ENCODE data around the gene CACNA1C. TPM values are rescaled to one million over a fixed set of nuclear protein-coding genes. Genes with fewer than 3 reads are reported as not detected.

CACNA1C gene
- total and polyA plus RNA-seq, 2 donors (not counting 1 experiment from before 2014, with no cell fraction given) = 7.6 to 11.4 TPM

- Histone ChIP-seq H2AFZ (ENCODE audit: low read length) (no peak overlapping the region), H3K27ac (ENCODE audit: insufficient read depth, low read length) (no peak overlapping the region), H3K4me2 (ENCODE audit: extremely low read depth, insufficient read depth, low read length) (no peak overlapping the region), H3K4me3 (replicated peaks in 1 of 4; ENCODE audit: control extremely low read depth in 1 of 4, insufficient read depth in 1 of 4, low read depth in 3 of 4, low read length in 4 of 4) (no peak overlapping the region), H3K36me3 (ENCODE audit: control insufficient read depth, insufficient read depth, low read length) (no peaks in the 10 kb centered on the region), H3K79me2 (ENCODE audit: control insufficient read depth, insufficient read depth, low read length) (no peaks in the 10 kb centered on the region), H3K27me3 (ENCODE audit: control insufficient read depth, insufficient read depth, low read length) (no peaks in the 10 kb centered on the region), H3K9me3 (ENCODE audit: control insufficient read depth, insufficient read depth, low read depth, low read length) (no peaks in the 10 kb centered on the region), H4K20me1 (ENCODE audit: control insufficient read depth, extremely low read depth, insufficient read depth, low read length) (no peaks in the 10 kb centered on the region), H3K9ac (ENCODE audit: insufficient read depth, low read length) (no peak overlapping the region), H3K4me1 (ENCODE audit: control insufficient read depth, extremely low read depth, insufficient read depth, low read length) (peaks cover 11% of the 10 kb centered on the region)
- DNase-seq (ENCODE audit: low read depth in 2 of 2) = no peak
- TF ChIP-seq, protein P1, sequence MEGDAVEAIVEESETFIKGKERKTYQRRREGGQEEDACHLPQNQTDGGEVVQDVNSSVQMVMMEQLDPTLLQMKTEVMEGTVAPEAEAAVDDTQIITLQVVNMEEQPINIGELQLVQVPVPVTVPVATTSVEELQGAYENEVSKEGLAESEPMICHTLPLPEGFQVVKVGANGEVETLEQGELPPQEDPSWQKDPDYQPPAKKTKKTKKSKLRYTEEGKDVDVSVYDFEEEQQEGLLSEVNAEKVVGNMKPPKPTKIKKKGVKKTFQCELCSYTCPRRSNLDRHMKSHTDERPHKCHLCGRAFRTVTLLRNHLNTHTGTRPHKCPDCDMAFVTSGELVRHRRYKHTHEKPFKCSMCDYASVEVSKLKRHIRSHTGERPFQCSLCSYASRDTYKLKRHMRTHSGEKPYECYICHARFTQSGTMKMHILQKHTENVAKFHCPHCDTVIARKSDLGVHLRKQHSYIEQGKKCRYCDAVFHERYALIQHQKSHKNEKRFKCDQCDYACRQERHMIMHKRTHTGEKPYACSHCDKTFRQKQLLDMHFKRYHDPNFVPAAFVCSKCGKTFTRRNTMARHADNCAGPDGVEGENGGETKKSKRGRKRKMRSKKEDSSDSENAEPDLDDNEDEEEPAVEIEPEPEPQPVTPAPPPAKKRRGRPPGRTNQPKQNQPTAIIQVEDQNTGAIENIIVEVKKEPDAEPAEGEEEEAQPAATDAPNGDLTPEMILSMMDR (conservative IDR thresholded peaks at IDR 0.05 in 1 of 2, IDR thresholded peaks at IDR 0.05 in 1 of 2; ENCODE audit: low read depth in 1 of 2, low read length in 2 of 2) = no peak
- no peak for TF ChIP-seq EZH2 (IDR thresholded peaks at IDR 0.05; ENCODE audit: low read length, missing control alignments)
Observed at GRCh38 chr12:2076728-2077127, 23.9 kb downstream of the CACNA1C start.

GRCh38 chr12:2080604-2081003, 27.8 kb downstream of the CACNA1C start:
- H4K20me1 ChIP-seq (ENCODE audit: control insufficient read depth, extremely low read depth, insufficient read depth, low read length) = no peaks in the 10 kb centered on the region
- H3K9me3 ChIP-seq (ENCODE audit: control insufficient read depth, insufficient read depth, low read depth, low read length) = no peaks in the 10 kb centered on the region
- DNase-seq (ENCODE audit: low read depth in 2 of 2) = no peak
- H3K4me3 ChIP-seq (replicated peaks in 1 of 4; ENCODE audit: control extremely low read depth in 1 of 4, insufficient read depth in 1 of 4, low read depth in 3 of 4, low read length in 4 of 4) = no peak overlapping the region
- TF ChIP-seq, protein P1 (conservative IDR thresholded peaks at IDR 0.05 in 1 of 2, IDR thresholded peaks at IDR 0.05 in 1 of 2; ENCODE audit: low read depth in 1 of 2, low read length in 2 of 2) = no peak
- no peak for TF ChIP-seq EZH2 (IDR thresholded peaks at IDR 0.05; ENCODE audit: low read length, missing control alignments)
- no peak overlapping the region for H2AFZ ChIP-seq (ENCODE audit: low read length)
- H3K4me1 ChIP-seq (ENCODE audit: control insufficient read depth, extremely low read depth, insufficient read depth, low read length) = peaks cover 20% of the 10 kb centered on the region
- H3K4me2 ChIP-seq (ENCODE audit: extremely low read depth, insufficient read depth, low read length) = no peak overlapping the region
- no peak overlapping the region for H3K9ac ChIP-seq (ENCODE audit: insufficient read depth, low read length)
- no peak overlapping the region for H3K27ac ChIP-seq (ENCODE audit: insufficient read depth, low read length)
- H3K79me2 ChIP-seq (ENCODE audit: control insufficient read depth, insufficient read depth, low read length) = no peaks in the 10 kb centered on the region
- H3K27me3 ChIP-seq (ENCODE audit: control insufficient read depth, insufficient read depth, low read length) = no peaks in the 10 kb centered on the region
- H3K36me3 ChIP-seq (ENCODE audit: control insufficient read depth, insufficient read depth, low read length) = no peaks in the 10 kb centered on the region

- Histone ChIP-seq H3K4me3 (replicated peaks in 1 of 4; ENCODE audit: control extremely low read depth in 1 of 4, insufficient read depth in 1 of 4, low read depth in 3 of 4, low read length in 4 of 4) (no peak overlapping the region), H3K9me3 (ENCODE audit: control insufficient read depth, insufficient read depth, low read depth, low read length) (no peaks in the 10 kb centered on the region), H3K27ac (ENCODE audit: insufficient read depth, low read length) (no peak overlapping the region), H3K4me2 (ENCODE audit: extremely low read depth, insufficient read depth, low read length) (no peak overlapping the region), H2AFZ (ENCODE audit: low read length) (no peak overlapping the region), H3K36me3 (ENCODE audit: control insufficient read depth, insufficient read depth, low read length) (no peaks in the 10 kb centered on the region), H4K20me1 (ENCODE audit: control insufficient read depth, extremely low read depth, insufficient read depth, low read length) (no peaks in the 10 kb centered on the region), H3K4me1 (ENCODE audit: control insufficient read depth, extremely low read depth, insufficient read depth, low read length) (peaks cover 24% of the 10 kb centered on the region), H3K9ac (ENCODE audit: insufficient read depth, low read length) (no peak overlapping the region), H3K79me2 (ENCODE audit: control insufficient read depth, insufficient read depth, low read length) (peaks cover 2% of the 10 kb centered on the region), H3K27me3 (ENCODE audit: control insufficient read depth, insufficient read depth, low read length) (no peaks in the 10 kb centered on the region)
- no peak for DNase-seq (ENCODE audit: low read depth in 2 of 2)
- no peak for TF ChIP-seq EZH2 (IDR thresholded peaks at IDR 0.05; ENCODE audit: low read length, missing control alignments)
- TF ChIP-seq, protein P1 (conservative IDR thresholded peaks at IDR 0.05 in 1 of 2, IDR thresholded peaks at IDR 0.05 in 1 of 2; ENCODE audit: low read depth in 1 of 2, low read length in 2 of 2) = no peak
Observed at GRCh38 chr12:2082321-2082720, 29.5 kb downstream of the CACNA1C start.
